H54 (cell line): ENCODE data around the gene ODC1.
"Not testable (repeated sequence)": the region's sequence is repeated elsewhere in the genome, so short reads cannot be mapped to it uniquely, and the experiment has no call there.

Experiments
- DNase-seq: peaks from one replicate; pipeline ENCODE4 v3.0.0; 2011; ENCODE audit warnings: low spot score, mixed read lengths; ENCODE audit not compliant: insufficient read length
- FAIRE-seq: peaks from 3 replicates; lab custom pipeline; 2011; peaks lifted over from hg19 to GRCh38; lab: Jason Lieb, UNC
- POLR2A ChIP-seq: IDR thresholded peaks from 2 replicates; pipeline ENCODE4 v1.6.1; 2011; ENCODE audit warnings: low read depth, mild to moderate bottlenecking, low read length

The ODC1 gene

DNA sequence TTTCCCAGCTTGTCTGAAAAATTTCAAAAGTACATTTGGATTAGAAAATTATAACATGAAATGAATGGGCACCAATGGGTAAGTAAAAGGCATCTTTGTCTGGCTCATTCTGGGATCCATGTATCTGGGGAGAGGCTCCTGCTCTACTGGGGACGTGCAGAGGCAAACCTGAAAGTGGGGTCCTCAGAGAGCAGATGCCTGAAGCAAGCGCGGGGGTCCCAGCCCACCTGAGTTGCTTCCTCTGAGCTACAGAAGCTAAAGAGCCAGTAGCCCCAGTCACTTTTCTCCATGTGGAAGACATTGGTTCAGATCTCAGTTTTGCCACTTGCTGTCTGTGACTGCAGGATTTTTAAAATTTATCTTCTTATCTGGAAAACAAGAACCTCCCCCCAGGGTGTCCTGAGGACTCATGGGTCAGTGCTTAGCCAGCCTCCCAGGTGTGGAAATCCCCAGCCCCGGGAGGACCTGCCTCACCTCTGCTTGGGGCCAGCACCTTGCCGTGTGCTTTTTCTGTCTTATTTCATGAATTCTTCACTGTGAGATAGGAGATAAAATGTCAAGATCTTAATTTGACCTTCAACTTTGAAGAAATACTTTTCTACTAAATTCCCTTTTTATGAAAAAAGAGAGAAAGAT, 25.1 kb upstream of the ODC1 start:
- DNase-seq (no peak), FAIRE-seq (no peak)
- TF ChIP-seq POLR2A: no peak

DNA sequence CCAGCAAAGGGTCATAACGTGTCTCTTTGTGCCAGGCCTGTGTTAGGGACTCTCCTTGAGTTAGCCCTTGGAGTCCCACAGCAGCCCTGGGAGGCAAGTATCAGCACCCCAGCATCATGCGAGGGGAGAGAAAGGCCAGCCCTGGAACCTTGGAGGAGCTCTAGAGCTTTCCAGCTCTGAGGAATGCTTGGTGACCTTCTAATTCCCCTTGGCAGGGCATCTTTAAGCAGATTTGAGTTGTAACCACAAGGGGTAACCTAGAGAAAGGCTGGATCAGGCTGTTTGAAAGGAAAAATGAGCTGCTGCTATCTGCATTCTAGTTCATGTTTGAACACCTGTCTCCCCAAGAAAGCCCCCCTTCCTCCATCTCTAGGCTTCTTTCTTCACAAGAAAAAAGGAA, 23.8 kb upstream of the ODC1 start:
- FAIRE-seq: no peak

GRCh38 chr2:10471046-10471571, 23.0 kb upstream of the ODC1 start:
- FAIRE-seq (no peak), DNase-seq (no peak)
- TF ChIP-seq POLR2A: no peak

More for the DNA sequence above, 23.8 kb upstream of the ODC1 start:
- no peak for DNase-seq
- no peak for TF ChIP-seq POLR2A

DNA sequence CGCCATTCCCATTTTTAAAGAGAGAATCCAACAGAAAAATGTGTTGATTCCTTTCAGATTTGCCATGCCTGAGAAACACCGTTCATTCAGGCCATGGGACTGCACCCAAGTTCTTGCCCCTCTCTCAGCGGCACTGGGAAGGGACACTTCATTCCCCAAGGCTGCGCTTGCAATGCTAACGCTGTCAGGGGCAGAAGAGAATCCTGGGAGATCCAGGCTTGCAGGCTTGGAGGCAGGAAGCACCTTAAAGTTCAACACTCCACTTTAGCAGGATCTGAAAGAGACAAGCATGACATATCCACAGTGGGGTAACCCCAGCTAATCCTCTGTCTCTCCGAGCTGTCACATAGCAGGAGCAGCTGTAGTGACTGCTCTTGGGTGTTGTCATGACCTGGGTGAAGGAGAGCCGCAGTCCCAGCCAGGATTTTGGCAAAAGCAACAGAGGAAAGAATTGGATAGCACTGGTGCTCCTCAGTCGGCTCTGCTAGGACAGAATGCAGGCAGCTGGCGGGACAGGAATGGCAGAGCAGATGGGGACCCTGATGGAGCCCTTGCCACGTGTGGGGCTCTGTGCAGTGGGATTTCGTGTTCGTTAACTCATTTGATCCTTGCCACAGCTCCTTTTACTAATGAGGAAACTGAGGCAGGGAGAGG, 22.0 kb upstream of the ODC1 start:
- no peak for DNase-seq
- FAIRE-seq: no peak
- TF ChIP-seq POLR2A: no peak

DNA sequence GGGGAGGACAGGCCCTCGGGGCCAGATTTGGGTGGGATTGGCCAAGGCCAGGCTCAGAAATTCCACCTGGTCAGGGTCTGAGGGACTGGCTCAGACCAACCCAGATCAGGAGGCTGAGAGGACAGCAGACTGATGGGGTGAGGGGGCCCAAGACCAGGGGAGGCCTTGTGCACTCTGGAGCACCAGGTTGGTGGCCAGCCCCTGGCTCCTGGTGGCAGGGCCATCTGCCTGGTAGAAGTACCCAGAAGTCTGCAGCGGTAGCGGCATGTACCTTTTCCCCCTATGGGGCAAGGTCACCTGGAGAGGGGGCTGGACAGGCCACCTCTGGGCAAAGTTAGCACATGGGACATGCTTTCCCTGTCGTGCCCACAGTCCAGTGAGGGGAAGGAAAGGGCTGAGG, 21.2 kb upstream of the ODC1 start:
- no peak for DNase-seq
- TF ChIP-seq POLR2A: no peak
- no peak for FAIRE-seq

DNA sequence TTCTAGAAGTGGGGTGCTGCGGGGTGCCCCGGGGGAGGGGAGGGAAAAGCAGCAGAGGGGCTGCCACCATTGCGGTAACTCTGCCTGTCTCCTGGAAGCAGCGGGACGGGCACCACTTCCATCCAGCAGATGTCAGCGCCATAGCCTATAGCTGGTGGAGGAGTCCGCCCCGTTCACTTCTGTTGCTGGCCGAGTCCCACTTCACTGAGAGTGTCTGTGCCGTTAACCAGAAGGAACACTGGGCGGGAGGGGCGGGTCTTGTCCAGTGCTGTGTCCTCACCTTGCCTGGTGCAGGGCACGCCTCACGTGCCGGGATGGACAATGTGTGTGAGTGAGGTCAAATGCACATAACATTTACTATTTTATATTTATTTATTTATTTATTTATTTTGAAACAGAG, 19.3 kb upstream of the ODC1 start:
- FAIRE-seq (no peak), DNase-seq (no peak)
- TF ChIP-seq POLR2A: no peak

GRCh38 chr2:10466801-10467200, 18.7 kb upstream of the ODC1 start:
- no peak for TF ChIP-seq POLR2A
- FAIRE-seq (no peak), DNase-seq (no peak)

DNA sequence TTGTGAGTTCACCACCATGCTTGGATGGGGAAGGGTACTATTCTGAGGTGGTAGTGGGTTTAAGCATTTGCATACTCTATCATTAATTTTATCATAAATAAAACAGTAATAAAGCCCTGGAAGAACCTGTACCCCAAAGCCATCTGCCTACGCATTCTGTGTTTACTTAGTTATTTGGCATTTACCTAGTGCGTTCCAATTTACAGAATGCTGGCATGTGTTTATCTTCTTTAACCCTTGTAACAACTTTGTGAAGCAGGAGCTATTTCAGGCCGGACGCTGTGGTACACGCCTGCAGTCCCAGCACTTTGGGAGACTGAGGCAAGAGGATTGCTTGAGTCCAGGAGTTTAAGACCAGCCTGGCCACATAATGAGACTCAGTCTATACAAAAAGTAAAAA, 17.8 kb upstream of the ODC1 start:
- FAIRE-seq (no peak), DNase-seq (no peak)

DNA sequence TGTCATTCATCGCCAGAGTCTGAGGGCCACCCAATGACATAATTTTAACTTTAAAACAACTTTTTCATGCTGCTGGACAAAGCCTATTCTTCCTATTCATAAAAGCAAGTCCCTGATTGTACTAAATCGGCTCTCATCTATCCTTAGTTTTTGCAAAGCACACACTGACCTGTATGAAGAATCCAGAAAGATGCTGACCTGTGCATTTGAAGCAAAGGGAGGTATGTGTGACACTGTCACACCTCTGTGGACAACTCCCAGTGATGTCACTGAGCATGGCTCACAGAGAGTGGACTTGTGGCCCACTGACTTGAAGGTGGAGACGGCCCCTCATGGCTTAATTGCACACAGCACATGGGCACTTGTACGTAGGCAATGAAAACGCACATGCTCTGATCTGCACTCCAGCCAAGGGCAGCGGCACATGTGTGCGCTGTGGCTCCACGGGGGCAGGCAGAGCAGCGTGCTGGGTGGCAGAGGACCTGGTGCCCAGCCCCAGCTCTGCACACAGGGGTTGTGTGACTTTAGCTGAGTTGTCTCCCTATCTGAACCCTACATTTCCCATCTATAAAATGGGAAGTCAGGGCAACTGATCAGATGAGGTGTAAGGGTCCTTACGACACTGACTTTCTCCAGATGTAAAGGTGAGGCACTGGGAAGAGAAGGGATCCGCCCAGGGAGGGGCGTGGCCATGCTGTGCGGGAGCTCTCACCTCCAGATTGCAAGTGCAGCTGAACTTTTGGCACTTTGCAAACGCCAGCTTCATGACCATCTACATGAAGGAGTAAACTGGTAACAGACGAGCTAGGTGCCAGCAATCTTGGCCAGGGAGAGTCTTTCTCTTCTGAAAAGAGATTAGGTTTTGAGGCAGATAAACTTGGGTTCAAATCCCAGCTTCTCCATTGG, 14.3 kb upstream of the ODC1 start:
- no peak for TF ChIP-seq POLR2A
- DNase-seq (no peak), FAIRE-seq (no peak)

More for the DNA sequence above, 17.8 kb upstream of the ODC1 start:
- no peak for TF ChIP-seq POLR2A

- no peak for TF ChIP-seq POLR2A
- DNase-seq (no peak), FAIRE-seq (no peak)
Observed at GRCh38 chr2:10460366-10460796, 12.3 kb upstream of the ODC1 start.

GRCh38 chr2:10457846-10458598, 9.9 kb upstream of the ODC1 start:
- DNase-seq: no peak

DNA sequence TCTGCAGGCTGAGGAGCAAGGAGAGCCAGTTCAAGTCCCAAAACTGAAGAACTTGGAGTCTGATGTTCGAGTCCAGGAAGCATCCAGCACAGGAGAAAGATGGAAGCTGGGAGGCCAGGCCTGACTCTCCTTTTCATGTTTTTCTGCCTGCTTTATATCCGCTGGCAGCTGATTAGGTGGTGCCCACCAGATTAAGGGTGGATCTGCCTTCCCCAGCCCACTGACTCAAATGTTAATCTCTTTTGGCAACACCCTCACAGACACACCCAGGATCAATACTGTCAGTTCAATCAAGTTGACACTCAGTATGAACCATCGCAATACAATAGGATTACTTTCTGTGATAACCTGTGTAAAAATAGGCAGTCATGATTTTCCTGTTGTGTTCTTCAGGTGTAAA, 9.1 kb upstream of the ODC1 start:
- FAIRE-seq, DNase-seq: not testable (repeated sequence)

More at GRCh38 chr2:10457846-10458598, 9.9 kb upstream of the ODC1 start:
- TF ChIP-seq POLR2A: no peak
- FAIRE-seq: no peak

GRCh38 chr2:10454505-10454904, 6.4 kb upstream of the ODC1 start:
- FAIRE-seq (no peak), DNase-seq (no peak)
- TF ChIP-seq POLR2A: no peak
